HFF-Myc (cell line): ENCODE data around the gene SCN7A.
"Not testable (repeated sequence)": the region's sequence is repeated elsewhere in the genome, so short reads cannot be mapped to it uniquely, and the experiment has no call there.

ENCODE experiments used
- DNase-seq: peaks from one replicate; pipeline ENCODE4 v3.0.0-alpha.2; 2011; ENCODE audit warnings: low read depth; ENCODE audit errors: extremely low read depth
- H3K4me3 ChIP-seq: replicated peaks from 2 replicates; pipeline ENCODE4 v1.5.1; 2011; ENCODE audit warnings: low read depth, mild to moderate bottlenecking, control low read depth, low read length
- CTCF ChIP-seq: IDR thresholded peaks from 2 replicates; pipeline ENCODE4 v1.5.1; 2012; ENCODE audit warnings: mild to moderate bottlenecking, low read depth, low read length, control low read depth; ENCODE audit errors: missing control alignments

SCN7A gene

GRCh38 chr2:166364476-166365161 lies 129.4 kb downstream of the SCN7A start:
- DNase-seq = no peak
- H3K4me3 ChIP-seq = no peak overlapping the region
- TF ChIP-seq CTCF = no peak

GRCh38 chr2:166361351-166362153 lies 132.5 kb downstream of the SCN7A start:
- H3K4me3 ChIP-seq = no peak overlapping the region
- no peak for DNase-seq
- TF ChIP-seq CTCF = peak; percentile 53

DNA sequence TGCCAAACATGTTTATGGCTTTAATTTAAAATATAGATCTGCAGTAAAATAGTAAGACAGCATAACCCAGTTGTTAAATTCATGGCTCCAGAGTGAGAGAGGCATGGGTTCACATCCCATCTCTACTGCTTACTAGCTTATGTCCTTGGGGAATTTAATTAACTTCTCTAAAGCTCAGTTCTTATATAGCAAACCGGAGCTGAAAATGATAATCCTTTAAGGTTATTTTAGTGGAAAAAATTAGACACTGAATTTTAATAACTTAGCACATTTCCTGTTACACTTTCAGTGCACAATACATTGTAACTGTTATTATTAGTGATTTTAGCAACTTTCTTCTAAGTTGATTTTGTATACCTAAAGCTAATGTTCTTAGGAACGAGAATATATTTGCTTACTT lies 133.1 kb downstream of the SCN7A start:
- no peak for DNase-seq
- no peak for TF ChIP-seq CTCF
- no peak overlapping the region for H3K4me3 ChIP-seq

GRCh38 chr2:166360426-166360825 lies 133.6 kb downstream of the SCN7A start:
- H3K4me3 ChIP-seq = no peak overlapping the region
- TF ChIP-seq CTCF = no peak
- no peak for DNase-seq

- H3K4me3 ChIP-seq, DNase-seq: not testable (repeated sequence)
These were observed 136.1 kb downstream of the SCN7A start for GRCh38 chr2:166357950-166358321.

GRCh38 chr2:166357068-166357949 lies 136.7 kb downstream of the SCN7A start:
- DNase-seq = no peak
- H3K4me3 ChIP-seq = no peak overlapping the region
- no peak for TF ChIP-seq CTCF
